ENCODE results near the gene SLC4A1AP. TPM values are rescaled to one million over a fixed set of nuclear protein-coding genes. Genes with fewer than 3 reads are reported as not detected.

The SLC4A1AP gene
- total and polyA plus RNA-seq, 2 experiments from 2014 or later: 24.3 to 29.2 TPM

DNA sequence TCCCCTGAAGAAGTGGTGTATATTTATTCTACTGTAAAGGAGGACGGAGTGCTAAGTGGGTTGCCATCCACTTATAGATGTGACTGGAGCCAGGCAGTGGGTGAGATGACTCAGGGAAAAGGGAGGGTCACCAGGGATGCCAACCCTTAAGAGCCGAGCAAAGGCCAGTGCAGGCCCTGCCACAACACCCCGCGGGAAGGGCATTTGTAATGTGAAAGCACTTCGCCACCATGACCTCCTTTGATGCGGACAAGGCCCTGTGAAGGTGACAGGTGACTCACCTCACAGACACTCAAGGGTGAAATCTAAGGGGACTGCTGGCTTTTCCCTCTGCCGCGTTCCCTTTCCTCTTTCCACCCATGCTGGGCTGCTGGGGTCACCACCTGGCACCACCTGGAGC lies 57.6 kb downstream of the SLC4A1AP start:
- DNase-seq (ENCODE audit: low spot score) (no peak), ATAC-seq (no peak)
- Histone ChIP-seq H3K36me3 (ENCODE audit: insufficient read depth) (no peaks in the 10 kb centered on the region), H3K79me2 (replicated peaks; ENCODE audit: insufficient read depth) (no peaks in the 10 kb centered on the region), H3K4me2 (no peak overlapping the region), H3K9me2 (ENCODE audit: insufficient read depth) (no peaks in the 10 kb centered on the region), H3K27ac (ENCODE audit: low read depth) (no peak overlapping the region), H4K20me1 (replicated peaks; ENCODE audit: insufficient read depth) (no peaks in the 10 kb centered on the region), H3K4me3 (no peak overlapping the region), H2AFZ (no peak overlapping the region), H3K27me3 (ENCODE audit: insufficient read depth) (peaks cover 12% of the 10 kb centered on the region; the same call in 1 of the 2 replicates), H3K4me1 (ENCODE audit: insufficient read depth) (peaks cover 24% of the 10 kb centered on the region), H3F3A (replicated peaks; ENCODE audit: low read depth) (no peaks in the 10 kb centered on the region; the same call in 1 of the 2 replicates)
- peaks cover 41% of the 10 kb centered on the region for H3K4me1 Mint-ChIP-seq
- H3K36me3 Mint-ChIP-seq (ENCODE audit: low read depth): no peaks in the 10 kb centered on the region; the same call in 2 of the 3 replicates
- TF ChIP-seq CTCF (conservative IDR thresholded peaks at IDR 0.05; ENCODE audit: low read depth in 2 of 2) (no peak), CREB1 (CRISPR knock-in tag; IDR thresholded peaks at IDR 0.05; ENCODE audit: low read depth) (no peak), JUNB (IDR thresholded peaks at IDR 0.05; ENCODE audit: unreplicated experiment) (no peak), ZNF462 (CRISPR knock-in tag; IDR thresholded peaks at IDR 0.05) (no peak), EZH2phosphoT487 (IDR thresholded peaks at IDR 0.05; ENCODE audit: unreplicated experiment) (no peak), POLR2AphosphoS5 (IDR thresholded peaks at IDR 0.05; ENCODE audit: low read depth) (no peak), STAT1 (IDR thresholded peaks at IDR 0.05; ENCODE audit: unreplicated experiment) (no peak), ZNF114 (CRISPR knock-in tag; IDR thresholded peaks at IDR 0.05) (no peak), NANOG (IDR thresholded peaks at IDR 0.05; ENCODE audit: borderline replicate concordance) (no peak), EZH2 (IDR thresholded peaks at IDR 0.05; ENCODE audit: low read depth, unreplicated experiment) (no peak), ZNF331 (CRISPR knock-in tag; IDR thresholded peaks at IDR 0.05; ENCODE audit: low read depth) (no peak)
- TF ChIP-seq, protein P1, sequence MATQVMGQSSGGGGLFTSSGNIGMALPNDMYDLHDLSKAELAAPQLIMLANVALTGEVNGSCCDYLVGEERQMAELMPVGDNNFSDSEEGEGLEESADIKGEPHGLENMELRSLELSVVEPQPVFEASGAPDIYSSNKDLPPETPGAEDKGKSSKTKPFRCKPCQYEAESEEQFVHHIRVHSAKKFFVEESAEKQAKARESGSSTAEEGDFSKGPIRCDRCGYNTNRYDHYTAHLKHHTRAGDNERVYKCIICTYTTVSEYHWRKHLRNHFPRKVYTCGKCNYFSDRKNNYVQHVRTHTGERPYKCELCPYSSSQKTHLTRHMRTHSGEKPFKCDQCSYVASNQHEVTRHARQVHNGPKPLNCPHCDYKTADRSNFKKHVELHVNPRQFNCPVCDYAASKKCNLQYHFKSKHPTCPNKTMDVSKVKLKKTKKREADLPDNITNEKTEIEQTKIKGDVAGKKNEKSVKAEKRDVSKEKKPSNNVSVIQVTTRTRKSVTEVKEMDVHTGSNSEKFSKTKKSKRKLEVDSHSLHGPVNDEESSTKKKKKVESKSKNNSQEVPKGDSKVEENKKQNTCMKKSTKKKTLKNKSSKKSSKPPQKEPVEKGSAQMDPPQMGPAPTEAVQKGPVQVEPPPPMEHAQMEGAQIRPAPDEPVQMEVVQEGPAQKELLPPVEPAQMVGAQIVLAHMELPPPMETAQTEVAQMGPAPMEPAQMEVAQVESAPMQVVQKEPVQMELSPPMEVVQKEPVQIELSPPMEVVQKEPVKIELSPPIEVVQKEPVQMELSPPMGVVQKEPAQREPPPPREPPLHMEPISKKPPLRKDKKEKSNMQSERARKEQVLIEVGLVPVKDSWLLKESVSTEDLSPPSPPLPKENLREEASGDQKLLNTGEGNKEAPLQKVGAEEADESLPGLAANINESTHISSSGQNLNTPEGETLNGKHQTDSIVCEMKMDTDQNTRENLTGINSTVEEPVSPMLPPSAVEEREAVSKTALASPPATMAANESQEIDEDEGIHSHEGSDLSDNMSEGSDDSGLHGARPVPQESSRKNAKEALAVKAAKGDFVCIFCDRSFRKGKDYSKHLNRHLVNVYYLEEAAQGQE (IDR thresholded peaks at IDR 0.05; ENCODE audit: unreplicated experiment): no peak
- TF ChIP-seq, protein P2, sequence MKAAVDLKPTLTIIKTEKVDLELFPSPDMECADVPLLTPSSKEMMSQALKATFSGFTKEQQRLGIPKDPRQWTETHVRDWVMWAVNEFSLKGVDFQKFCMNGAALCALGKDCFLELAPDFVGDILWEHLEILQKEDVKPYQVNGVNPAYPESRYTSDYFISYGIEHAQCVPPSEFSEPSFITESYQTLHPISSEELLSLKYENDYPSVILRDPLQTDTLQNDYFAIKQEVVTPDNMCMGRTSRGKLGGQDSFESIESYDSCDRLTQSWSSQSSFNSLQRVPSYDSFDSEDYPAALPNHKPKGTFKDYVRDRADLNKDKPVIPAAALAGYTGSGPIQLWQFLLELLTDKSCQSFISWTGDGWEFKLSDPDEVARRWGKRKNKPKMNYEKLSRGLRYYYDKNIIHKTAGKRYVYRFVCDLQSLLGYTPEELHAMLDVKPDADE (IDR thresholded peaks at IDR 0.05): no peak
- H3K27ac Mint-ChIP-seq: no peak overlapping the region; the same call in 1 of the 2 replicates
- no peaks in the 10 kb centered on the region for H3K9me3 Mint-ChIP-seq
- H3K4me3 Mint-ChIP-seq: no peak overlapping the region
- peaks cover 3% of the 10 kb centered on the region for H3K27me3 Mint-ChIP-seq (ENCODE audit: insufficient read depth, low read depth, poor library complexity)

All from GM23338 (cell line).